Epithelial cell of proximal tubule (primary cell): ENCODE measurements around the gene DACT3. TPM values are rescaled to one million over a fixed set of nuclear protein-coding genes. Genes with fewer than 3 reads are reported as not detected.
"Not testable (repeated sequence)": the region's sequence is repeated elsewhere in the genome, so short reads cannot be mapped to it uniquely, and the experiment has no call there.

Experiments
- DNase-seq: peaks from one replicate; pipeline ENCODE4 v3.0.0-alpha.2; 2011; ENCODE audit warnings: low read depth
- H3K4me3 ChIP-seq: 2 replicates; pipeline ENCODE4 v1.5.1; 2011; ENCODE audit warnings: low read depth, mild to moderate bottlenecking, low read length
- total RNA-seq: library from RNA; depleted of rRNA; stranded (reverse); fragments of >200 nt; gene quantifications from 2 replicates; pipeline ENCODE4 v1.2.3, GENCODE V29; 2015
- TF ChIP-seq, protein P1 (sequence below): conservative IDR thresholded peaks from 2 replicates; pipeline ENCODE4 v1.5.1; 2012; ENCODE audit warnings: low read depth, mild to moderate bottlenecking, low read length

DACT3 gene
- total RNA-seq, 1 donor from 2014 or later: not detected

DNA sequence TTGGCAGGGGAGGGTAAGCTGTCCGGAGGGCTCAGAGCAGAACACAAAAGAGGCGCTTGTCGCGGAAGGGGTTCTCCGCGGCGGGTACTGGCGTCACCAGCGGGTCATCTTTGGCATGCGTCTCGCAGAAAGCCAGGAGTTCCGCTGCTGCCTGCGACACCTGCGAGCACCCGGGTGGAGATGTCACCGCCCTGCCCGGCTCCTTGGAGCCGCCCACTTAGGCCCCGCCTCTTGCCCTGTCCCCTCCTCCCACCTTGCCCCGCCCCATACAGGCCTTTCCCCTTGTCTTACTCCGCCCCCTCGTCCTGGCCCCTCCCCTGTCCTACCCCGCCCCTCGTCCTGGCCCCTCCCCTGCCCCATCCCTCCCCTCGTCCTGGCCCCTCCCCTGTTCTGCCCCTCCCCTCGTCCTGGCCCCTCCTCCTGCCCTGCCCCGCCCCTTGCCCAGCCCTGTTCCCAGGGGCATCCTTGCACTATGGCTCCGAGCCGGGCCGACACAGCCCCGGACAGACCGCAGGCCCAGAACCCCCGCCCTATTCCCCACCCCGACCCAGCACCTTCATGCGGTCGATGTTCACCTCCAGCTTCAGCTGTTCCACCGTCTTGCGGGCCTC lies 26.8 kb downstream of the DACT3 start:
- TF ChIP-seq, protein P1, sequence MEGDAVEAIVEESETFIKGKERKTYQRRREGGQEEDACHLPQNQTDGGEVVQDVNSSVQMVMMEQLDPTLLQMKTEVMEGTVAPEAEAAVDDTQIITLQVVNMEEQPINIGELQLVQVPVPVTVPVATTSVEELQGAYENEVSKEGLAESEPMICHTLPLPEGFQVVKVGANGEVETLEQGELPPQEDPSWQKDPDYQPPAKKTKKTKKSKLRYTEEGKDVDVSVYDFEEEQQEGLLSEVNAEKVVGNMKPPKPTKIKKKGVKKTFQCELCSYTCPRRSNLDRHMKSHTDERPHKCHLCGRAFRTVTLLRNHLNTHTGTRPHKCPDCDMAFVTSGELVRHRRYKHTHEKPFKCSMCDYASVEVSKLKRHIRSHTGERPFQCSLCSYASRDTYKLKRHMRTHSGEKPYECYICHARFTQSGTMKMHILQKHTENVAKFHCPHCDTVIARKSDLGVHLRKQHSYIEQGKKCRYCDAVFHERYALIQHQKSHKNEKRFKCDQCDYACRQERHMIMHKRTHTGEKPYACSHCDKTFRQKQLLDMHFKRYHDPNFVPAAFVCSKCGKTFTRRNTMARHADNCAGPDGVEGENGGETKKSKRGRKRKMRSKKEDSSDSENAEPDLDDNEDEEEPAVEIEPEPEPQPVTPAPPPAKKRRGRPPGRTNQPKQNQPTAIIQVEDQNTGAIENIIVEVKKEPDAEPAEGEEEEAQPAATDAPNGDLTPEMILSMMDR: no peak
- no peak for DNase-seq
- peak overlapping the region; percentile 43 for H3K4me3 ChIP-seq

DNA sequence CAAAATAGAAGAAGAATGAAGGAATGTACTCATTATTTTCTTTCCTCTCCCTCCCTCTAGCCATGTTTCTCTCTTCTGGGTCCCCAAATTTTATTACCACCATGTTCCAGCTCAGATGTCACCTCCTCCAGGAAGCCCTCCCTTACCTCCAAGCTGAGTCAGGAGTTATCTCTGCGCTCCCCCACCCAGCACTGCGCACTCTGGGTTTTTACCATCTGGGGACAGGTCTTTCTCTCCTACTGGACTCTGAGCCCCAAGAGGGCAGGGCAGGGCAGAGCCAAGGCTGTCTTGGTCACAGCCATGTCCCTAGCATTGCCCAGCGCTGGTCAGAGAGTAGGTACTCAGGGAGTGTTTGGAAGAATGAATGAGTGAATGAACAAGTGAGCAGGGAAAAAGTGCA lies 27.9 kb downstream of the DACT3 start:
- H3K4me3 ChIP-seq: no peak overlapping the region
- TF ChIP-seq, protein P1: no peak
- DNase-seq: no peak

DNA sequence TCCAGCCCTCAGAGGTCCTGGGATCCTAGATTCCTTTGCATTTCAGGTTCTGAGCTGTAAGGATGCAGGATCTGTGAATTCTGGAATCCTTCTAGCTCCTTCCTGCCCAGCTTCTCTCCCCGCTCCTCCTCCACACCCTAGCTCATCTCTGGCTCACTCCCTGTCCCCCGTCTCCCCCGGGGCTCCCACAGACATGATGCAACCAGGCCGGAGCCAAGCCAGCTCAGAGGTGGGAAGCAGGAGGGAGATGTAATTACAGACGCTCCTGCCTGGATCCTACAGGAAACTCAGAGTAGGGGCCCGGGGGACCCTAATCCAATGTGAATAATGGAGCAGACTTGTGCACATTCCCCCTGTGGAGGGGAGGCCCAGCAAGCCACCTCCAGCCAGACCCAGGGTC lies 29.5 kb downstream of the DACT3 start:
- no peak overlapping the region for H3K4me3 ChIP-seq
- no peak for DNase-seq
- TF ChIP-seq, protein P1: no peak

DNA sequence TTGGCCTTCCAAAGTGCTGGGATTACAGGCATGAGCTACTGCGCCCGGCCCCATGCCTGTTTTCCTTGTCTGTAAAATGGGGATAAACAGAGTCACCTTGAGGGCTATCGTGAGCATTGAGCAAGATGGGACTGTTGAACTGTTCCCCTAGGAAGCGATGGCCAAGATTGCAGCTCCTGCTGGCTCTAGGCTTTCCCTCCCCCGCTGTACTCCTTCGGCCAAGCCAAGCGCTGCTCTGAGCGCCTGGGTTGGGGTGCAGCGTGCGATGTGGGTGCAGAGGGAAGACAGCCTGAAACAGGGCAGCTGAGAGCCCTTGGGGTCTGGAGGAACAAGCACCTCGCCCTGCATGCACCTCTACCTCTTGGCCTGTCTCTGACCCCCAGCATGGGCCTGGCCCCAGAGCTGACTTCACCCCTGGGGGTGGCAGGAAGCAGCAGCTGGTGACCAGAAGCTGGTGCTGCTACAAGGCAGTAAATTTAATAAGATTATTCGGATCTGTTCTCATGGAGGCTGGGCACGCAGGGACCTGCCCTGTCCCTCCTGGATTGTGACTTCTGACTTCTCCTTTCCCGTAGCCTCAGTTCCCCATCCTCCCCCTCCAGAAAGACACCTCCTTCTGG lies 30.3 kb downstream of the DACT3 start:
- DNase-seq: no peak
- TF ChIP-seq, protein P1: no peak
- H3K4me3 ChIP-seq: no peak overlapping the region

DNA sequence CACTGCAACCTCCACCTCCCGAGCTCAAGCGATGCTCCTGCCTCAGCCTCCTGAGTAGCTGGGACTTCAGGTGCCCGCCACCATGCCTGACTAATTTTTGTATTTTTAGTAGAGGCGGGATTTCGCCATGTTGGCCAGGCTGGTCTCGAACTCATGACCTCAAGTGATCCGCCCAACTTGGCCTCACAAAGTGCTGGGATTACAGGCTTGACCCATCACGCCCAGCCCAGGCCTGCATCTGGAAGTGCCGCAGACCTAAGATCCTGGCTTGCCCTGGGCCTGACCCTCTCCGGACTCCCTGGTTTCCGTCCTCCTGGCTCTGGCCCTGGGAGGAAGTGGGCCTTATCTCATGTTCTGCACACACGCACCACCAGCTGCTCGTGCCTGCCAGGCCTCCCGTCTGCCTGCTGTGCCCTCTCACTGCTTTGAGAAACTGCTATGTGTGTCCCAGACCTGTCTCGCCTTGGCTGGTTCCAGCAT lies 31.4 kb downstream of the DACT3 start:
- TF ChIP-seq, protein P1: no peak
- no peak overlapping the region for H3K4me3 ChIP-seq
- DNase-seq: no peak

DNA sequence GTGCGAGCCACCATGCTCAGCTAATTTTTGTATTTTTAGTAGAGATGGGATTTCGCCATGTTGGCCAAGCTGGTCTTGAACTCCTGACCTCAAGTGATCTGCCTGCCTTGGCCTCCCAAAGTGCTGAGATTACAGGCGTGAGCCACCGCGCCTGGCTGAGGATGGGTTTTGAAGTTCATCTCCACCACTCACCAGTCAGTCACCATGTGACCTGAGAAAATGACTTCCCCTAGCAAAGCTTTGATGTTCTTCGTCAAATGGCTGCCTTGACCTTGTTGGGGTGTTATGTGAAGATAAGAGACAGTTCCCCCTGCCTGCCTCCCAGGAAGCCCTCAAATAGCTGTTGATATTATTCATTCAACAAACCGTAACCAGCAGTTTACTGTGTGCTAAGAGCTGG lies 32.0 kb downstream of the DACT3 start:
- DNase-seq, H3K4me3 ChIP-seq: not testable (repeated sequence)

DNA sequence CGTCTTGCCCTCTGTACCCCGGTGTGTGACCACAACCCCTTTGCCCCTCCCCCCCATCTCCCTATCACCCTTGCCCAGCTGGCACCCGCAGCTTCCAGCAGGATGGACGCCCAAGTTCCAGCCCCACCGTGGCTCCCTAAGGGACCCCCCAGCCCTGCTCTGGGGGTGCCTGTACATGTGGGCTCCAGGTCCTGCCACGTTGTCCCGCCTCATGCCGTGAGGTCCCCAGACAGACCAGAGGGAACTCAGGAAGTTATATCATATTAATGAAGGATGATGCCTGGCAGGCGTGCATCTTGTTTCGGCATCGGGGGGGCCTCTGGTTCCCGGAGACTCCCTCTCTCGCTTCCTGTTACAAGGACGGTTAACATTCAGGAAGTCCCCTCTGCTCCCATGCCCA lies 34.5 kb downstream of the DACT3 start:
- TF ChIP-seq, protein P1: no peak
- no peak for DNase-seq
- no peak overlapping the region for H3K4me3 ChIP-seq
